GM12875 (cell line): Measurements from ENCODE around the gene PATZ1.

Source experiments
- H3K4me3 ChIP-seq: one replicate; pipeline ENCODE4 v1.5.1; 2011; ENCODE audit warnings: low read depth, low read length, control low read depth
- CTCF ChIP-seq: IDR thresholded peaks from 2 replicates; pipeline ENCODE4 v1.5.1; 2011; ENCODE audit warnings: low read depth, mild to moderate bottlenecking, control low read depth, inconsistent platforms, low read length, moderate library complexity, borderline replicate concordance; ENCODE audit not compliant: insufficient read depth

Gene PATZ1

GRCh38 chr22:31305194-31305593, 41.0 kb downstream of the PATZ1 start:
- no peak overlapping the region for H3K4me3 ChIP-seq
- no peak for TF ChIP-seq CTCF

DNA sequence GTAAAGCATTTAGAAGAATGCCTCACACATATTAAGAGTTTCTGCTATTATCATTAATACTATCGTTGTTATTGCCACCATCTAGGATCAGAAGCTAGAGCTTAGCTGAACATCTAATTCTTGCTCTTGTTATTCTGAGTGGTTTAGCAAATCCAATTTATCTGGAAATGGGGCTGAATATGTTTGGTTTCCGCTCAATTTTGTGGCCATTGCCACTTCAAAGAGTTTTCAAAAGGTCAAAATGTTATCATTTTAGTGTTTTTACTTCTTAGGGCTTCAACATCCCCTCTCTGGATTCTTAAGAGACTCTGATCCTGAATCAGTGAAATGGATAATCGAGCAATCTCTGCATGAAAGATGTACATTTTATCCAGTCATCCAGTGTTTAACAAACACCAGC, 43.6 kb downstream of the PATZ1 start:
- no peak for TF ChIP-seq CTCF
- H3K4me3 ChIP-seq, result no peak overlapping the region

- TF ChIP-seq CTCF, result no peak
- no peak overlapping the region for H3K4me3 ChIP-seq
Observed at GRCh38 chr22:31302006-31302405, 44.1 kb downstream of the PATZ1 start.

DNA sequence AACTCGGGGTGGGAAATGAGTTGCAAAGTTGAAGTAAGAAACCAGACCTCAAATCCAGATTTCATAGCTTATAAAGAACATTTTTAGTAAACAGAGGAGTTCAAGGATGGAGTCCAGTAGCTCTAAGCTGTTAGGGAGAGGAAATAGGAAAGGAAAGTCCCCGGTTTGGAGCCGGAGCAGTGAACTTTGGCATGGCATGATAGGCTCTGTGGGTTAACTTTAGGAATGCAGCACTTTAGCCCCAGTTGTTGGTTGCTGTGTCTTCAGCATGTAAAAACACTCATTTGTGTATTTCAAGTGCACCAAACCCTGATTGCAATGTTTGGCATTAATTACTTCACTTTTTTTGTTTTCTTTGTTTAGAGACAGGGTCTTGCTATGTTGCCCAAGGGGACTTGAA, 45.2 kb downstream of the PATZ1 start:
- no peak overlapping the region for H3K4me3 ChIP-seq
- TF ChIP-seq CTCF, result no peak

- TF ChIP-seq CTCF, result no peak
- no peak overlapping the region for H3K4me3 ChIP-seq
Observed at GRCh38 chr22:31295831-31296657, 50.1 kb downstream of the PATZ1 start.

DNA sequence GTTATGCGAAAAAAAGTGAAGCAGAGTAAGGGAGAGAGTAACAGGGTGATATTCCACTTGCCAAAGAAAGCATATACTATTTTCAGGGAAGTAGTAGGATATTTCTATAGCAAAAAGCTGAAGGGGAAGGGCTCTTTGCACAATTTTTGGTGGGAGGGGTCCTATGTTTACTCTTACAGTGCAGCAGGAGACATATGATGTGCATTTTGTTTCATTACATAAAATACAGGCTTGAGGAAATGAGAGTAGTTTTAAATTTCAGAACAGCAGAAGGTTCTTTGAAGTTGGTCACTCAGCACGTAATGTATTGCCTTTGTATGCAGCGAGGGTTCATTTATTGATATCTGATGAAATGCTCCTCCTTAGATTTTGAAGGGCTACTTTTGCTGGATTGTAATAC, 50.8 kb downstream of the PATZ1 start:
- no peak for TF ChIP-seq CTCF
- no peak overlapping the region for H3K4me3 ChIP-seq
